ENCODE results near the gene NECAB2.

DNA sequence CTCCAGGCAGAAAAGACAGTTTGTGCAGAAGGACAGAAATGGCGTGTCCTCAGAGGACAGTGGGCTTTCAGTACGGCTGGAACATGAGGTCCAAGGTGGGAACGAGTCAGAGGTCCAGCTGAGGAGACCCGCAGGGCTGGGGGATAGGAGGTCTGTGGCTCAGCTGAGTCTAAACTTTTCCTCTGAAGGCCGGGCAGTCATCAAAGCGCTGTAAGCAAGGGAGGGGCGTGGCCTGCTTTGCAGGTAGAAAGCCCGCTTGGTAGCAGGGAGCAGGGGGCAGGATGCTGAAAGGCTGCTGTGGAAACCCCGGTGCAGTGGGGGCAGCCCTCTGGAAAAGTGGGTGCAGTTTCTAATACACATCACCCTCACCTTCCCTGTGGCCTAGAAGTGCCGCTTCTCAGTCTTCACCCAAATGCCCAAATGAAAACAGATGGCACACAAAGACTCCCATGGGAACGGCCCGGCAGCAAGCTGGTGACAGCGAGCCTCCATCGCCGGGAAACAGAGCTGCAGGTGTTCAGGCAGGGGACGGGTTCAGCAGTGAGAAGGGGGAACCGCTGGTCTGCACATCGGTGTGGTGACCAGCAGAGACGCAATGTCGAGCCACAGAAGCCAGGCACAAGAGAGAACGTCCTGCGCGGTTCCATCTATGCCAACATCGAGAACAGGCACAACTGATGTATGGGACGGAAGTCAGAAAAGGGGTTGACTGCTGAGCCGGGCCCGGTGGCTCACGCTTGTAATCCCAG is 27.2 kb upstream of the NECAB2 start:
- TF ChIP-seq YY1 (IDR thresholded peaks at IDR 0.05; ENCODE audit: insufficient read depth, insufficient read length) (no peak), ZNF274 (IDR thresholded peaks at IDR 0.05; ENCODE audit: low read depth, low read length) (no peak)
